Bronchial epithelial cell (primary cell): ENCODE data around the gene KLF13. TPM values are rescaled to one million over a fixed set of nuclear protein-coding genes. Genes with fewer than 3 reads are reported as not detected.

Source experiments
- DNase-seq: peaks from one replicate; pipeline ENCODE4 v3.0.0-alpha.2; 2010; ENCODE audit warnings: low read depth
- FAIRE-seq: peaks from 2 replicates; lab custom pipeline; 2011; peaks lifted over from hg19 to GRCh38; lab: Jason Lieb, UNC
- H3K27me3 ChIP-seq: 2 replicates; pipeline ENCODE4 v1.5.1; 2011; ENCODE audit warnings: low read length; ENCODE audit not compliant: control insufficient read depth, insufficient read depth
- H3K36me3 ChIP-seq: 2 replicates; pipeline ENCODE4 v1.5.1; 2011; ENCODE audit warnings: low read length; ENCODE audit not compliant: control insufficient read depth, insufficient read depth
- H3K4me3 ChIP-seq: 2 replicates; pipeline ENCODE4 v1.5.1; 2011; ENCODE audit warnings: mild to moderate bottlenecking, low read depth, low read length, control low read depth
- CTCF ChIP-seq: IDR thresholded peaks from 2 replicates; pipeline ENCODE4 v1.5.1; 2011; ENCODE audit warnings: mild to moderate bottlenecking, moderate library complexity, low read length, control low read depth, inconsistent platforms; ENCODE audit not compliant: insufficient read depth, severe bottlenecking
- total RNA-seq: library from RNA; depleted of rRNA; stranded (reverse); fragments of >200 nt; gene quantifications from 2 replicates; pipeline ENCODE4 v1.2.1, GENCODE V29; 2014

KLF13 gene
- total RNA-seq, 1 donor from 2014 or later, result 58.7 TPM

GRCh38 chr15:31389576-31389975 lies 62.9 kb downstream of the KLF13 start:
- FAIRE-seq (no peak), DNase-seq (no peak)
- Histone ChIP-seq H3K36me3 (no peaks in the 10 kb centered on the region), H3K4me3 (no peak overlapping the region), H3K27me3 (no peaks in the 10 kb centered on the region)
- no peak for TF ChIP-seq CTCF

GRCh38 chr15:31390029-31390428 lies 63.4 kb downstream of the KLF13 start:
- TF ChIP-seq CTCF, result no peak
- FAIRE-seq, result no peak
- no peaks in the 10 kb centered on the region for H3K27me3 ChIP-seq
- no peaks in the 10 kb centered on the region for H3K36me3 ChIP-seq
- no peak for DNase-seq
- H3K4me3 ChIP-seq, result no peak overlapping the region

GRCh38 chr15:31390777-31391486 lies 64.3 kb downstream of the KLF13 start:
- DNase-seq (no peak), FAIRE-seq (no peak)
- Histone ChIP-seq H3K4me3 (no peak overlapping the region), H3K27me3 (no peaks in the 10 kb centered on the region), H3K36me3 (no peaks in the 10 kb centered on the region)
- TF ChIP-seq CTCF, result no peak

GRCh38 chr15:31391687-31392671 lies 65.3 kb downstream of the KLF13 start:
- no peak for TF ChIP-seq CTCF
- DNase-seq (no peak), FAIRE-seq (no peak)
- no peaks in the 10 kb centered on the region for H3K27me3 ChIP-seq
- H3K4me3 ChIP-seq, result peak overlapping the region; percentile 63
- no peaks in the 10 kb centered on the region for H3K36me3 ChIP-seq

- no peak for TF ChIP-seq CTCF
- no peak for DNase-seq
Measured at GRCh38 chr15:31392761-31393401, 66.2 kb downstream of the KLF13 start.

More at GRCh38 chr15:31392761-31393401, 66.2 kb downstream of the KLF13 start:
- H3K27me3 ChIP-seq, result no peaks in the 10 kb centered on the region
- FAIRE-seq, result no peak
- H3K4me3 ChIP-seq, result peak overlapping the region; percentile 63
- H3K36me3 ChIP-seq, result no peaks in the 10 kb centered on the region
